IPS DF 4.7 (cell line): ENCODE measurements around the gene CASP3.
"Not testable (repeated sequence)": the region's sequence is repeated elsewhere in the genome, so short reads cannot be mapped to it uniquely, and the experiment has no call there.

Source experiments
- DNase-seq: peaks from one replicate; pipeline ENCODE4 v3.0.0-alpha.2; 2013; ENCODE audit warnings: low spot score; ENCODE audit errors: extremely low read depth

Gene CASP3

GRCh38 chr4:184664445-184665210 lies 15.4 kb upstream of the CASP3 start:
- no peak for DNase-seq

- DNase-seq = no peak
Observed at GRCh38 chr4:184662236-184662635, 13.0 kb upstream of the CASP3 start.

- DNase-seq = no peak
Observed at GRCh38 chr4:184660978-184661377, 11.7 kb upstream of the CASP3 start.

GRCh38 chr4:184657820-184658219 lies 8.6 kb upstream of the CASP3 start:
- not testable (repeated sequence) for DNase-seq

- no peak for DNase-seq
Observed at GRCh38 chr4:184657144-184657543, 7.9 kb upstream of the CASP3 start.

GRCh38 chr4:184655889-184656869 lies 6.9 kb upstream of the CASP3 start:
- DNase-seq = no peak

GRCh38 chr4:184653650-184654049 lies 4.4 kb upstream of the CASP3 start:
- DNase-seq = no peak

- not testable (repeated sequence) for DNase-seq
Observed at GRCh38 chr4:184652681-184653080, 3.4 kb upstream of the CASP3 start.

GRCh38 chr4:184651899-184652298 lies 2.7 kb upstream of the CASP3 start:
- no peak for DNase-seq

- DNase-seq = no peak
Observed at GRCh38 chr4:184649971-184650855, 966 bp upstream of the CASP3 start.

GRCh38 chr4:184648313-184649025 lies 778 bp downstream of the CASP3 start:
- DNase-seq = no peak

GRCh38 chr4:184648054-184648312 lies 1.3 kb downstream of the CASP3 start:
- DNase-seq = no peak

GRCh38 chr4:184647266-184648053 lies 1.8 kb downstream of the CASP3 start:
- no peak for DNase-seq

GRCh38 chr4:184645904-184646610 lies 3.2 kb downstream of the CASP3 start:
- no peak for DNase-seq

- no peak for DNase-seq
Observed at GRCh38 chr4:184644553-184645307, 4.5 kb downstream of the CASP3 start.

- no peak for DNase-seq
Observed at GRCh38 chr4:184643731-184644130, 5.5 kb downstream of the CASP3 start.

GRCh38 chr4:184641451-184641850 lies 7.8 kb downstream of the CASP3 start:
- DNase-seq = no peak

- DNase-seq = no peak
Observed at GRCh38 chr4:184641022-184641421, 8.2 kb downstream of the CASP3 start.

GRCh38 chr4:184636897-184637296 lies 12.3 kb downstream of the CASP3 start:
- DNase-seq = no peak
